ENCODE measurements around the gene PCDHA5. TPM values are rescaled to one million over a fixed set of nuclear protein-coding genes. Genes with fewer than 3 reads are reported as not detected.
"Not testable (repeated sequence)": the region's sequence is repeated elsewhere in the genome, so short reads cannot be mapped to it uniquely, and the experiment has no call there.

PCDHA5 gene
- total and polyA plus RNA-seq, 11 donors: 0.04 to 0.20 (median 0.07) TPM; not detected in 6

- no peak for ATAC-seq
Measured at GRCh38 chr5:140802781-140803271, 18.6 kb upstream of the PCDHA5 start.

GRCh38 chr5:140806834-140807775, 14.3 kb upstream of the PCDHA5 start, which contains the start of gene PCDHA4:
Gene PCDHA4, plus strand, starts transcription at chr5:140807068.
- Histone ChIP-seq H3K4me1 (no peaks in the 10 kb centered on the region), H3K9me3 (peaks cover 0 to 58% (median 15%) of the 10 kb centered on the region in 12 donors), H3K36me3 (no peaks in the 10 kb centered on the region), H3K27ac (no peak within 1 kb of the TSS), H3K27me3 (peaks cover 0 to 37% (median 6%) of the 10 kb centered on the region in 9 donors), H3K4me3 (peak within 1 kb of the TSS in 10 of 12 donors; percentile 23 to 56 (median 37))
- no peak for DNase-seq
- WGBS, 4 donors: 14 to 18% (median 16%) methylated on average over 25 to 45 of the region's 47 CpGs
- ATAC-seq: peak in 2 of 4 donors; percentile 52
- peak in 9 of 12 donors; percentile 14 to 50 (median 33) for TF ChIP-seq CTCF (IDR thresholded peaks at IDR 0.05)
- TF ChIP-seq POLR2A (IDR thresholded peaks at IDR 0.05): no peak
- intact Hi-C loops (cut with DNase I): loop anchor here in 3 of 10 donors (5.0 to 10.0 kb wide), 2 partner anchors 235 to 238 kb away; no protein-coding TSS in a partner anchor

More at GRCh38 chr5:140802781-140803271, 18.6 kb upstream of the PCDHA5 start:
- H3K9me3 ChIP-seq: peaks cover 0 to 60% (median 17%) of the 10 kb centered on the region in 12 donors
- H3K4me1 ChIP-seq: no peaks in the 10 kb centered on the region
- H3K4me3 ChIP-seq: no peak overlapping the region
- H3K36me3 ChIP-seq: no peaks in the 10 kb centered on the region
- DNase-seq: peak in 1 of 5 donors; percentile 55
- peaks cover 0 to 38% (median 6%) of the 10 kb centered on the region in 9 donors for H3K27me3 ChIP-seq
- 32 to 47% (median 43%) methylated on average over 24 to 53 of the region's 53 CpGs for WGBS, 4 donors
- H3K27ac ChIP-seq: no peak overlapping the region
- TF ChIP-seq POLR2A (IDR thresholded peaks at IDR 0.05) (no peak), CTCF (IDR thresholded peaks at IDR 0.05) (no peak)
- intact Hi-C loops (cut with DNase I): loop anchor here in 2 of 10 donors (10.0 kb wide), 1 partner anchor 242 kb away; no protein-coding TSS in a partner anchor

- ATAC-seq, H3K4me1 ChIP-seq, DNase-seq, H3K4me3 ChIP-seq, H3K36me3 ChIP-seq, H3K27ac ChIP-seq: not testable (repeated sequence)
- 50 to 73% (median 60%) methylated on average over 34 to 62 of the region's 62 CpGs for whole genome bisulfite sequencing, 4 donors
- intact Hi-C loops (cut with DNase I): loop anchor here in 3 of 10 donors (5.0 to 10.0 kb wide), 2 partner anchors 234 to 236 kb away; no protein-coding TSS in a partner anchor
- H3K9me3 ChIP-seq: peaks cover 0 to 46% (median 9%) of the 10 kb centered on the region in 12 donors
- H3K27me3 ChIP-seq: peaks cover 0 to 24% (median 0%) of the 10 kb centered on the region in 9 donors
Measured at GRCh38 chr5:140808241-140808888, 13.0 kb upstream of the PCDHA5 start.

GRCh38 chr5:140808889-140809291, 12.5 kb upstream of the PCDHA5 start:
- DNase-seq: peak in 1 of 5 donors; percentile 51
- no peak for ATAC-seq

More at GRCh38 chr5:140808889-140809291, 12.5 kb upstream of the PCDHA5 start:
- H3K4me3 ChIP-seq: no peak overlapping the region
- TF ChIP-seq POLR2A (IDR thresholded peaks at IDR 0.05) (no peak), CTCF (IDR thresholded peaks at IDR 0.05) (no peak)
- H3K4me1 ChIP-seq: no peaks in the 10 kb centered on the region
- peaks cover 0 to 44% (median 9%) of the 10 kb centered on the region in 12 donors for H3K9me3 ChIP-seq
- 59 to 76% (median 66%) methylated on average over 21 to 43 of the region's 43 CpGs for WGBS, 4 donors
- peaks cover 0 to 22% (median 0%) of the 10 kb centered on the region in 9 donors for H3K27me3 ChIP-seq
- intact Hi-C loops (cut with DNase I): loop anchor here in 3 of 10 donors (5.0 to 10.0 kb wide), 2 partner anchors 233 to 236 kb away; no protein-coding TSS in a partner anchor
- no peaks in the 10 kb centered on the region for H3K36me3 ChIP-seq
- H3K27ac ChIP-seq: no peak overlapping the region

All from heart left ventricle (tissue), 16 donors.